SU-DHL-6 (cell line): Measurements from ENCODE around the gene TMPRSS4.

Experiments
- H2AFZ ChIP-seq: fragments of 200-600 bp; sonication (generic); 2 replicates; pipeline ENCODE4 v1.6.1; 2014; ENCODE audit warnings: low read depth, mild to moderate bottlenecking, moderate library complexity, mixed read lengths, antibody characterized with exemption, low read length; ENCODE audit not compliant: severe bottlenecking
- H3F3A ChIP-seq: fragments of 200-600 bp; shearing (Covaris generic); 2 replicates; pipeline ENCODE4 v1.6.0; 2016; ENCODE audit warnings: antibody characterized with exemption, mild to moderate bottlenecking; ENCODE audit not compliant: insufficient read depth
- H3K27ac ChIP-seq: fragments of 200-600 bp; sonication (generic); 2 replicates; pipeline ENCODE4 v1.5.1; 2016; ENCODE audit warnings: low read depth, mild to moderate bottlenecking, low read length, moderate library complexity, mixed read lengths
- H3K27me3 ChIP-seq: fragments of 200-600 bp; sonication (generic), shearing (Covaris generic); 2 replicates; pipeline ENCODE4 v1.6.0; 2014; ENCODE audit warnings: mild to moderate bottlenecking, low read length
- H3K36me3 ChIP-seq: fragments of 200-600 bp; sonication (generic); 2 replicates; pipeline ENCODE4 v1.6.1; 2014; ENCODE audit warnings: mild to moderate bottlenecking, low read length, mixed read lengths
- H3K4me2 ChIP-seq: fragments of 300-600, 200-600 bp; shearing (Covaris generic), sonication (generic); 2 replicates; pipeline ENCODE4 v1.6.0; 2014; ENCODE audit warnings: low read length, low read depth, mild to moderate bottlenecking; ENCODE audit not compliant: poor library complexity, severe bottlenecking
- H3K4me3 ChIP-seq: fragments of 200-600 bp; sonication (generic); 2 replicates; pipeline ENCODE4 v1.5.1; 2014; ENCODE audit warnings: antibody characterized with exemption, low read length, mild to moderate bottlenecking, mixed read lengths; ENCODE audit not compliant: insufficient read depth, poor library complexity, severe bottlenecking
- H3K79me2 ChIP-seq: fragments of 200-600 bp; sonication (generic); 2 replicates; pipeline ENCODE4 v1.6.1; 2014; ENCODE audit warnings: mild to moderate bottlenecking, low read length, moderate library complexity; ENCODE audit not compliant: insufficient read depth
- H3K9ac ChIP-seq: fragments of 200-600 bp; sonication (generic); 2 replicates; pipeline ENCODE4 v1.7.0; 2014; ENCODE audit warnings: mild to moderate bottlenecking, low read length
- H3K9me2 ChIP-seq: fragments of 200-600 bp; sonication (generic); replicated peaks from 2 replicates; pipeline ENCODE4 v1.6.1; 2014; ENCODE audit warnings: low read length; ENCODE audit not compliant: insufficient read depth
- H3K9me3 ChIP-seq: fragments of 200-600 bp; sonication (generic); 2 replicates; pipeline ENCODE4 v1.6.1; 2014; ENCODE audit warnings: low read length, mixed read lengths; ENCODE audit not compliant: insufficient read depth
- H4K20me1 ChIP-seq: fragments of 200-600 bp; sonication (generic); 2 replicates; pipeline ENCODE4 v1.6.1; 2014; ENCODE audit warnings: low read depth, mild to moderate bottlenecking, antibody characterized with exemption, low read length, moderate library complexity, mixed read lengths
- EZH2phosphoT487 ChIP-seq: fragments of 200-600 bp; sonication (generic), shearing (Covaris generic); conservative IDR thresholded peaks from 2 replicates; pipeline ENCODE4 v1.6.1; 2018; ENCODE audit warnings: mild to moderate bottlenecking, antibody characterized with exemption, low read length, moderate library complexity, mixed read lengths
- TF ChIP-seq, protein P1 (sequence below): fragments of 200-600 bp; sonication (generic); IDR thresholded peaks from one replicate; pipeline ENCODE4 v1.5.1; 2017; ENCODE audit warnings: antibody characterized with exemption, mild to moderate bottlenecking, low read length, moderate library complexity; ENCODE audit not compliant: insufficient read depth, poor library complexity, severe bottlenecking

Gene TMPRSS4

DNA sequence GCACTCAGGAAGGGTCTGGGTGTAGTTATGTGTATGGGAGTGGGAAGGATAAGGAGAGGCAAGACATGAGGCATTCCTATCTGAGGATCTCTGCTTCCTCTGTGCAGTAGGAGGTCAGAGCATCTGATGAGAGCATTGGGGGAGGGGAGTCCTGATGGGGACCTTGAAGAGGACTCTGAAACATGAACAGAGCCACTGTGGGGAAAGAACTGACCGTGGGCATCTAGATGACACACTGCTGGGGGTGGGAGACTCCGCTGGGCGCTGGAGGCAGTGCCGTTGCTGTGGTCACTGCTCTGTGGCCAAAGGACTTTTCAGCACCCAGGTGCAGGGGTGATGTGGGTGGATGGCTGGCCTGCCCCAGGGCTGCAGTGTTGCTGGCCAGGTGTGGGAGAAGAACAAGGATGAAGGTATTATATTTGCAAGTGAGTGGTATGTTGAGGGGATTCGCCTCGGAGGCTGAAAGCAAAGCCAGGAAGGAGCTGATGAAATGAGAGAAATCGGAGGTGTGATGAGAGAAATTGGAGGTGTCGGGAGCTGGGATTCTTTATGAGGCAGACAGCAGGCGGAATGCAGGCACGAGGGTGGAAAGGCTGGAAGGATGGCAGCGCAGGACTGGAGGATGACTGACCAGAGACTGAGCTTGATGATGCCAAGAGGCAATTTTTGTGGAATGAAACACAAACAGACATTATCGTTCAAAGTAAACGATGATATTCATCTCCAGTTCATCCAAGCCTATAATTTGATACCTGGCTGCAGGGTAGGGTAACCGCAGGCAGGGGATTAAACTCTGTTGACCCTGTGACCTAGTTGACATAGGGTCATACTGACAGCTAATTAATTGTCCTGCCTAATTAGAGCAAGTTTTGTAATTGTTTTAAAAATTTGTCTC, 19.4 kb upstream of the TMPRSS4 start:
- H3K9me2 ChIP-seq, result no peaks in the 10 kb centered on the region
- H3K27me3 ChIP-seq, result no peaks in the 10 kb centered on the region
- no peak overlapping the region for H3K9ac ChIP-seq
- no peaks in the 10 kb centered on the region for H3K36me3 ChIP-seq
- no peak overlapping the region for H3K27ac ChIP-seq
- no peak overlapping the region for H2AFZ ChIP-seq
- no peaks in the 10 kb centered on the region for H3K9me3 ChIP-seq
- H3F3A ChIP-seq, result no peaks in the 10 kb centered on the region
- H3K79me2 ChIP-seq, result no peaks in the 10 kb centered on the region
- H3K4me3 ChIP-seq, result no peak overlapping the region
- H3K4me2 ChIP-seq, result no peak overlapping the region
- H4K20me1 ChIP-seq, result no peaks in the 10 kb centered on the region
- TF ChIP-seq EZH2phosphoT487, result no peak
- TF ChIP-seq, protein P1, sequence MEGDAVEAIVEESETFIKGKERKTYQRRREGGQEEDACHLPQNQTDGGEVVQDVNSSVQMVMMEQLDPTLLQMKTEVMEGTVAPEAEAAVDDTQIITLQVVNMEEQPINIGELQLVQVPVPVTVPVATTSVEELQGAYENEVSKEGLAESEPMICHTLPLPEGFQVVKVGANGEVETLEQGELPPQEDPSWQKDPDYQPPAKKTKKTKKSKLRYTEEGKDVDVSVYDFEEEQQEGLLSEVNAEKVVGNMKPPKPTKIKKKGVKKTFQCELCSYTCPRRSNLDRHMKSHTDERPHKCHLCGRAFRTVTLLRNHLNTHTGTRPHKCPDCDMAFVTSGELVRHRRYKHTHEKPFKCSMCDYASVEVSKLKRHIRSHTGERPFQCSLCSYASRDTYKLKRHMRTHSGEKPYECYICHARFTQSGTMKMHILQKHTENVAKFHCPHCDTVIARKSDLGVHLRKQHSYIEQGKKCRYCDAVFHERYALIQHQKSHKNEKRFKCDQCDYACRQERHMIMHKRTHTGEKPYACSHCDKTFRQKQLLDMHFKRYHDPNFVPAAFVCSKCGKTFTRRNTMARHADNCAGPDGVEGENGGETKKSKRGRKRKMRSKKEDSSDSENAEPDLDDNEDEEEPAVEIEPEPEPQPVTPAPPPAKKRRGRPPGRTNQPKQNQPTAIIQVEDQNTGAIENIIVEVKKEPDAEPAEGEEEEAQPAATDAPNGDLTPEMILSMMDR, result no peak

DNA sequence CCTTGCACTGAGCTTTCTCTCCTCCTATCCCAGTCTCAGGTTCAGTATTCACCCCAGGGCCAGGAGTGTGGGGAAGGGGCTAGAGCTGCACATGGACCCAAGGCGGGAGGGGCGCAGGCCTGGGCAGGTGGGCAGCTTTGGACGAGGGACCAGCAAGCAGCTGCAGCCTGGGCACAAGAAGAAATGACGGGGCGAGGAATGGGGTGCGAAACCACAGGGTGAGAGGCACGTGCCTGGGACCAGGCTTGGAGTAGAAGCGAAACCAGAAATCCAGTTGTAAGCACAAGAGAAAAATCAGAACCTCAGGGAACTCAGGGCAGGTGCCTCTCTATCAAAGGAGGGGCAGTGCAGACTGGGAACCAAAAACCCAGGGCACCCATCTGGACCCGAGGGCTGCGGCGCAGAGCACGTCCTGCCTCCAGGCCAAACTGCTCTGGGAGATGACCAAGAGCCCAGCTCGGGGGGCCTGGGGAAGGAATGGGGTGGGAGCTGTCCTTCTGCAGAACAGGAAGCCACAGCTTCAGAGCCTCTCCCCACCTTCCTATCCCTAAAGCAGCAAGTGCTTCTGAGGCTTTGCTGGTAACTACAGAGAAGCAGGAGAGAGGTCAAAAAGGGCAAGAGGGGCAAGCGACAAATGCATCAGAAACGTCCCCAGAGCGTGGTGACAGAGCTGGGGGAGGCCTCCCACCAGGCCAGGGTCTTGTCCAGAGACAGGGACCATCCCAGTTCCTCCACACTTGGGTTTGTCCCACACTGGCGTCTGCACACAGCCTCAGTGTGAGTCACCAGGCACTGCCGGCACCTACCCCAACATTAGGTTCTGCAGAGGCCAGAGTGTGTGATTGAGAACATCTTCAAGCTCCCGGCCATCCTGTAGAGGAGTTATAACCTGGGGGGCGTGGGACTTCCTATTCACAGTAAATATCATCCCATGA, 18.3 kb upstream of the TMPRSS4 start:
- TF ChIP-seq EZH2phosphoT487, result no peak
- TF ChIP-seq, protein P1, result no peak
- Histone ChIP-seq H3K9me2 (no peaks in the 10 kb centered on the region), H3K27ac (no peak overlapping the region), H2AFZ (no peak overlapping the region), H3K27me3 (no peaks in the 10 kb centered on the region), H3K4me2 (no peak overlapping the region), H3K4me3 (no peak overlapping the region), H3K79me2 (no peaks in the 10 kb centered on the region), H3K36me3 (no peaks in the 10 kb centered on the region), H4K20me1 (no peaks in the 10 kb centered on the region), H3K9me3 (no peaks in the 10 kb centered on the region), H3F3A (no peaks in the 10 kb centered on the region), H3K9ac (no peak overlapping the region)

DNA sequence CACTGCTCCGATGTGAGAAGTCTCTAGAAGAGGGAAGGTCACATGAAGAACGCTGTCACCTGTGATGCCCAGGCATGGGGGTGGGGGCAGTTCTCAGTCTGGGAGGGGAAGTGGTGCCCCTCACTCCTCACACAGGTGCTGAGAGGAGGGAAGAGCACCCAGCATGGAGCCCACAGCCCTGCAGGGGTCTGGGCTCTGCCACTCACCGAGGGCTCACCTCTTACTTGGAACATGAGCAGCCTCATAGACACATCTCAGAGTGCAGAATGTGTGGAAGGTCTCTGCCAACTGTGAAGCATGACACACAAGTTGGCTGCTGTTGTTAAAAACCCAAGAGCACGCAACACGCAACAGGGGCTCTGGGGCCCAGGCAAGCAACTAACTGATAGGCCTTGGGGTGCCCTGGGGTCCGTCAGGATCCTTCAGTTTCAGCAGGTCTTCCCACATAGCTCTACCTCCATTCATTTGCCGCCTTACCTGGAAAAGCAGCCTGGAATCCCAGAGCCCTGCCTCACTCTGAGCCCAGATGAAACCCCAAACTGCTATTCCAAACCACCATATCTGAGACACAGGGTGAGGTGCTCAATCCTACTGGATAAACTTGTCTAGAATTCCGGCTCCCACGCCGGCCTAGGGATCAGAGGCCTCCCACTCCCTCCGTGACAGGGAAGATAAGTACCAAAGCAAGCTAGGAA, 17.5 kb upstream of the TMPRSS4 start:
- Histone ChIP-seq H2AFZ (no peak overlapping the region), H3K79me2 (no peaks in the 10 kb centered on the region), H3K9ac (no peak overlapping the region), H3K4me3 (no peak overlapping the region), H3K4me2 (no peak overlapping the region), H3F3A (no peaks in the 10 kb centered on the region), H3K27me3 (no peaks in the 10 kb centered on the region), H3K27ac (no peak overlapping the region), H3K9me3 (no peaks in the 10 kb centered on the region), H3K36me3 (no peaks in the 10 kb centered on the region), H3K9me2 (no peaks in the 10 kb centered on the region), H4K20me1 (no peaks in the 10 kb centered on the region)
- TF ChIP-seq EZH2phosphoT487, result no peak
- TF ChIP-seq, protein P1, result no peak
